ENCODE measurements around the gene ODAD3.

- peak; percentile 82 to 97 (median 93) for TF ChIP-seq CTCF (IDR thresholded peaks at IDR 0.05 in 4 of 5, conservative IDR thresholded peaks at IDR 0.05 in 1 of 5)
- TF ChIP-seq POLR2A (IDR thresholded peaks at IDR 0.05), result peak in 1 of 2 donors; percentile 8
Observed at GRCh38 chr19:11435057-11435832, at the start of gene ODAD3, which contains the start of gene PRKCSH.

All from gastrocnemius medialis (tissue), 4 donors.